HG03064 (cell line): ENCODE results near the gene MRPL40.
A peak's percentile ranks its signal among the peaks of the same experiment; 100 is the strongest.

ENCODE experiments used
- ATAC-seq: cut with Tn5 transposase; IDR thresholded peaks from one replicate; pipeline ENCODE4 v1.9.1; 2021; ENCODE audit warnings: low read depth; ENCODE audit not compliant: unreplicated experiment

MRPL40 gene

GRCh38 chr22:19478901-19479354 lies 46.6 kb downstream of the MRPL40 start, which contains the start of gene UFD1:
Gene UFD1 (minus strand): TSS chr22:19479193. CDS start chr22:19479085, 108 bp downstream.
- peak; percentile 47 for ATAC-seq

- ATAC-seq, result peak; percentile 76
Measured at GRCh38 chr22:19479355-19480172, 47.2 kb downstream of the MRPL40 start, which contains the start of gene CDC45. Gene CDC45 (plus strand): TSS chr22:19479920. CDS start chr22:19479969, 49 bp downstream.

GRCh38 chr22:19480173-19480568 lies 47.8 kb downstream of the MRPL40 start:
- no peak for ATAC-seq

- ATAC-seq, result no peak
Measured at GRCh38 chr22:19480789-19481188, 48.4 kb downstream of the MRPL40 start.

- ATAC-seq, result no peak
Measured at GRCh38 chr22:19482297-19482696, 50.0 kb downstream of the MRPL40 start.

GRCh38 chr22:19483481-19484244 lies 51.3 kb downstream of the MRPL40 start:
- no peak for ATAC-seq
